ENCODE results near the gene RHOT1.
"Not testable (repeated sequence)": the region's sequence is repeated elsewhere in the genome, so short reads cannot be mapped to it uniquely, and the experiment has no call there.

RHOT1 gene

GRCh38 chr17:32256012-32256700, 113.9 kb downstream of the RHOT1 start:
- Histone ChIP-seq H3K9me3 (ENCODE audit: control insufficient read depth in 2 of 2, low read length in 2 of 2) (no peaks in the 10 kb centered on the region), H3K9ac (ENCODE audit: low read depth in 1 of 2, low read length in 2 of 2) (no peak overlapping the region), H3K4me1 (ENCODE audit: control insufficient read depth in 2 of 2, insufficient read depth in 2 of 2, low read length in 2 of 2) (no peaks in the 10 kb centered on the region), H3K27ac (ENCODE audit: low read depth in 2 of 2, low read length in 2 of 2) (no peak overlapping the region), H3K36me3 (ENCODE audit: control insufficient read depth in 2 of 2, insufficient read depth in 2 of 2, low read length in 2 of 2) (no peaks in the 10 kb centered on the region), H3K4me3 (ENCODE audit: low read length in 2 of 2) (no peak overlapping the region), H3K27me3 (ENCODE audit: control insufficient read depth in 2 of 2, insufficient read depth in 2 of 2, low read length in 2 of 2) (no peaks in the 10 kb centered on the region)

- Histone ChIP-seq H3K9me3 (ENCODE audit: control insufficient read depth in 2 of 2, low read length in 2 of 2) (no peaks in the 10 kb centered on the region), H3K27ac (ENCODE audit: low read depth in 2 of 2, low read length in 2 of 2) (no peak overlapping the region), H3K36me3 (ENCODE audit: control insufficient read depth in 2 of 2, insufficient read depth in 2 of 2, low read length in 2 of 2) (no peaks in the 10 kb centered on the region), H3K27me3 (ENCODE audit: control insufficient read depth in 2 of 2, insufficient read depth in 2 of 2, low read length in 2 of 2) (no peaks in the 10 kb centered on the region), H3K4me3 (ENCODE audit: low read length in 2 of 2) (no peak overlapping the region), H3K4me1 (ENCODE audit: control insufficient read depth in 2 of 2, insufficient read depth in 2 of 2, low read length in 2 of 2) (no peaks in the 10 kb centered on the region), H3K9ac (ENCODE audit: low read depth in 1 of 2, low read length in 2 of 2) (no peak overlapping the region)
These were observed 114.4 kb downstream of the RHOT1 start for GRCh38 chr17:32256701-32257019.

GRCh38 chr17:32258383-32259140, 116.3 kb downstream of the RHOT1 start:
- H3K4me1 ChIP-seq (ENCODE audit: control insufficient read depth in 2 of 2, insufficient read depth in 2 of 2, low read length in 2 of 2) = no peaks in the 10 kb centered on the region
- no peaks in the 10 kb centered on the region for H3K36me3 ChIP-seq (ENCODE audit: control insufficient read depth in 2 of 2, insufficient read depth in 2 of 2, low read length in 2 of 2)
- H3K9me3 ChIP-seq (ENCODE audit: control insufficient read depth in 2 of 2, low read length in 2 of 2) = no peaks in the 10 kb centered on the region
- H3K4me3 ChIP-seq (ENCODE audit: low read length in 2 of 2) = no peak overlapping the region
- H3K9ac ChIP-seq (ENCODE audit: low read depth in 1 of 2, low read length in 2 of 2) = no peak overlapping the region
- peaks cover under 1 to 5% of the 10 kb centered on the region in 2 donors for H3K27me3 ChIP-seq (ENCODE audit: control insufficient read depth in 2 of 2, insufficient read depth in 2 of 2, low read length in 2 of 2)
- no peak overlapping the region for H3K27ac ChIP-seq (ENCODE audit: low read depth in 2 of 2, low read length in 2 of 2)

- Histone ChIP-seq H3K9me3 (ENCODE audit: control insufficient read depth in 2 of 2, low read length in 2 of 2) (no peaks in the 10 kb centered on the region), H3K4me3 (ENCODE audit: low read length in 2 of 2) (no peak overlapping the region), H3K4me1 (ENCODE audit: control insufficient read depth in 2 of 2, insufficient read depth in 2 of 2, low read length in 2 of 2) (no peaks in the 10 kb centered on the region), H3K27ac (ENCODE audit: low read depth in 2 of 2, low read length in 2 of 2) (no peak overlapping the region), H3K27me3 (ENCODE audit: control insufficient read depth in 2 of 2, insufficient read depth in 2 of 2, low read length in 2 of 2) (peaks cover 3 to 14% of the 10 kb centered on the region in 2 donors), H3K9ac (ENCODE audit: low read depth in 1 of 2, low read length in 2 of 2) (no peak overlapping the region), H3K36me3 (ENCODE audit: control insufficient read depth in 2 of 2, insufficient read depth in 2 of 2, low read length in 2 of 2) (no peaks in the 10 kb centered on the region)
These were observed 117.3 kb downstream of the RHOT1 start for GRCh38 chr17:32259586-32259985.

- Histone ChIP-seq H3K9ac (ENCODE audit: low read depth in 1 of 2, low read length in 2 of 2) (no peak overlapping the region), H3K9me3 (ENCODE audit: control insufficient read depth in 2 of 2, low read length in 2 of 2) (no peaks in the 10 kb centered on the region), H3K4me1 (ENCODE audit: control insufficient read depth in 2 of 2, insufficient read depth in 2 of 2, low read length in 2 of 2) (peaks cover 3 to 4% of the 10 kb centered on the region in 2 donors), H3K36me3 (ENCODE audit: control insufficient read depth in 2 of 2, insufficient read depth in 2 of 2, low read length in 2 of 2) (no peaks in the 10 kb centered on the region), H3K4me3 (ENCODE audit: low read length in 2 of 2) (no peak overlapping the region), H3K27ac (ENCODE audit: low read depth in 2 of 2, low read length in 2 of 2) (no peak overlapping the region), H3K27me3 (ENCODE audit: control insufficient read depth in 2 of 2, insufficient read depth in 2 of 2, low read length in 2 of 2) (peaks cover 11 to 24% of the 10 kb centered on the region in 2 donors)
These were observed 119.1 kb downstream of the RHOT1 start for GRCh38 chr17:32261417-32261736.

- H3K4me1 ChIP-seq (ENCODE audit: control insufficient read depth in 2 of 2, insufficient read depth in 2 of 2, low read length in 2 of 2) = peaks cover 9 to 10% of the 10 kb centered on the region in 2 donors
- H3K9ac ChIP-seq (ENCODE audit: low read depth in 1 of 2, low read length in 2 of 2) = no peak overlapping the region
- H3K27me3 ChIP-seq (ENCODE audit: control insufficient read depth in 2 of 2, insufficient read depth in 2 of 2, low read length in 2 of 2) = peaks cover 14 to 31% of the 10 kb centered on the region in 2 donors
- H3K27ac ChIP-seq (ENCODE audit: low read depth in 2 of 2, low read length in 2 of 2) = no peak overlapping the region
- H3K9me3 ChIP-seq (ENCODE audit: control insufficient read depth in 2 of 2, low read length in 2 of 2) = no peaks in the 10 kb centered on the region
- no peak overlapping the region for H3K4me3 ChIP-seq (ENCODE audit: low read length in 2 of 2)
- no peaks in the 10 kb centered on the region for H3K36me3 ChIP-seq (ENCODE audit: control insufficient read depth in 2 of 2, insufficient read depth in 2 of 2, low read length in 2 of 2)
These were observed 119.7 kb downstream of the RHOT1 start for GRCh38 chr17:32261936-32262510.

GRCh38 chr17:32263515-32263914, 121.2 kb downstream of the RHOT1 start:
- H3K9me3 ChIP-seq (ENCODE audit: control insufficient read depth in 2 of 2, low read length in 2 of 2); H3K9ac ChIP-seq (ENCODE audit: low read depth in 1 of 2, low read length in 2 of 2); H3K4me3 ChIP-seq (ENCODE audit: low read length in 2 of 2); H3K36me3 ChIP-seq (ENCODE audit: control insufficient read depth in 2 of 2, insufficient read depth in 2 of 2, low read length in 2 of 2); H3K27ac ChIP-seq (ENCODE audit: low read depth in 2 of 2, low read length in 2 of 2): not testable (repeated sequence)
- Histone ChIP-seq H3K4me1 (ENCODE audit: control insufficient read depth in 2 of 2, insufficient read depth in 2 of 2, low read length in 2 of 2) (peaks cover 10 to 11% of the 10 kb centered on the region in 2 donors), H3K27me3 (ENCODE audit: control insufficient read depth in 2 of 2, insufficient read depth in 2 of 2, low read length in 2 of 2) (peaks cover 27 to 42% of the 10 kb centered on the region in 2 donors)

GRCh38 chr17:32264140-32264799, 122.0 kb downstream of the RHOT1 start:
- Histone ChIP-seq H3K4me1 (ENCODE audit: control insufficient read depth in 2 of 2, insufficient read depth in 2 of 2, low read length in 2 of 2) (peaks cover 10 to 11% of the 10 kb centered on the region in 2 donors), H3K36me3 (ENCODE audit: control insufficient read depth in 2 of 2, insufficient read depth in 2 of 2, low read length in 2 of 2) (no peaks in the 10 kb centered on the region), H3K9me3 (ENCODE audit: control insufficient read depth in 2 of 2, low read length in 2 of 2) (no peaks in the 10 kb centered on the region), H3K9ac (ENCODE audit: low read depth in 1 of 2, low read length in 2 of 2) (no peak overlapping the region), H3K4me3 (ENCODE audit: low read length in 2 of 2) (no peak overlapping the region), H3K27me3 (ENCODE audit: control insufficient read depth in 2 of 2, insufficient read depth in 2 of 2, low read length in 2 of 2) (peaks cover 33 to 49% of the 10 kb centered on the region in 2 donors), H3K27ac (ENCODE audit: low read depth in 2 of 2, low read length in 2 of 2) (no peak overlapping the region)

- H3K36me3 ChIP-seq (ENCODE audit: control insufficient read depth in 2 of 2, insufficient read depth in 2 of 2, low read length in 2 of 2) = no peaks in the 10 kb centered on the region
- peak overlapping the region in 1 of 2 donors; percentile 43 for H3K4me3 ChIP-seq (ENCODE audit: low read length in 2 of 2)
- H3K27ac ChIP-seq (ENCODE audit: low read depth in 2 of 2, low read length in 2 of 2) = no peak overlapping the region
- no peaks in the 10 kb centered on the region for H3K9me3 ChIP-seq (ENCODE audit: control insufficient read depth in 2 of 2, low read length in 2 of 2)
- no peak overlapping the region for H3K9ac ChIP-seq (ENCODE audit: low read depth in 1 of 2, low read length in 2 of 2)
- peaks cover 10 to 11% of the 10 kb centered on the region in 2 donors for H3K4me1 ChIP-seq (ENCODE audit: control insufficient read depth in 2 of 2, insufficient read depth in 2 of 2, low read length in 2 of 2)
- H3K27me3 ChIP-seq (ENCODE audit: control insufficient read depth in 2 of 2, insufficient read depth in 2 of 2, low read length in 2 of 2) = peaks cover 34 to 54% of the 10 kb centered on the region in 2 donors
These were observed 122.5 kb downstream of the RHOT1 start for GRCh38 chr17:32264823-32265191.
